ENCODE data around the gene BICDL2. TPM values are rescaled to one million over a fixed set of nuclear protein-coding genes. Genes with fewer than 3 reads are reported as not detected.
A peak's percentile ranks its signal among the peaks of the same experiment; 100 is the strongest.

The BICDL2 gene
- total and polyA plus RNA-seq, 5 donors from 2014 or later = not detected

DNA sequence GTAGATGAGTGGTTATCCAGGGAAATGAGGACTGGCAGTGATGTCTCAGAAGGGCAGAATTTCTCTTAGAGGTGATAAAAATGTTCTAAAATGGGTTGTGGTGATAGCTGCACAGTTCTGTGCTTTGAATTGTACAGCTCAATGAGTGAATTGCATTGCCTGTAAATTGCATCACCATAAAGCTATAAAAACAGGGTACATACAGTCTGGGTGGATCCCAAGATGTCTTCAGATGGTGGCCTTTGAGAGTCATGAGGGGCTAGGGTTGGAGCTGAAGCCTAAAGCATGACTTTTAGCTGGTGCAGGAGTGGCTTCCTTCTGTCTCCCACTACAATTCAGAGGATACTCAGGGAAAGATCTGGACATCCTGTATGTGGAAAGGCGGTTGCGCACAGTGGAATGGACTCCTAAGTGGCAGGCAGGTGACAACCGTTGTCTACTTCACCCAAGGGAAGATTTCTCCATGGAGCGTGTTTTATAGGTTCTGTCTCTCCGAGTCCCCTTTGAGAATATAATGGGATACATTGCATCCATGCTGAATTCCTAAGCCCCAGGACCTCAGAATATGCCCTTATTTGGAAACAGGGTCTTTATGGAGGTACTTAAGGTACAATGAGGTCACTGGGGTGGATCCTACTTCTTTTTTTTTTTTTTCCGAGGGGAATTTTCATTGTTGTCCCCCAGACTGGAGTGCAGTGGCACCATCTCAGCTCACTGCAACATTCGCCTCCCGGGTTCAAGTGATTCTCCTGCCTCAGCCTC, 27.1 kb upstream of the BICDL2 start:
- no peak for ATAC-seq (ENCODE audit: low read depth in 2 of 2)
- H3K36me3 Mint-ChIP-seq = peaks cover 22% of the 10 kb centered on the region

GRCh38 chr16:3062553-3062952, 25.8 kb upstream of the BICDL2 start:
- Histone ChIP-seq H3K9me3 (ENCODE audit: control insufficient read depth in 2 of 2, low read length in 2 of 2) (no peaks in the 10 kb centered on the region), H3K4me1 (ENCODE audit: control insufficient read depth, insufficient read depth, low read length, poor library complexity, severe bottlenecking) (peaks cover 64% of the 10 kb centered on the region), H3K27me3 (ENCODE audit: control insufficient read depth, insufficient read depth, low read length) (no peaks in the 10 kb centered on the region), H3K27ac (ENCODE audit: insufficient read depth, low read length, poor library complexity, severe bottlenecking) (peak overlapping the region; percentile 34), H3K4me3 (ENCODE audit: low read depth, low read length) (no peak overlapping the region), H3K36me3 (ENCODE audit: control insufficient read depth, insufficient read depth, low read length) (peaks cover 4% of the 10 kb centered on the region)
- Mint-ChIP-seq H3K4me3 (peak overlapping the region; percentile 2 to 100 (median 66)), H3K27me3 (no peaks in the 10 kb centered on the region), H3K4me1 (peaks cover 4 to 60% (median 28%) of the 10 kb centered on the region in 4 donors), H3K27ac (peak overlapping the region; percentile 11 to 99 (median 94)), H3K9me3 (peaks cover 0 to 2% (median 0%) of the 10 kb centered on the region in 7 donors), H3K36me3 (peaks cover 13% of the 10 kb centered on the region)
- no peak for ATAC-seq (ENCODE audit: low read depth in 2 of 2)
- no peak for DNase-seq

More for the DNA sequence above, 27.1 kb upstream of the BICDL2 start:
- no peak for DNase-seq
- Mint-ChIP-seq H3K27me3 (no peaks in the 10 kb centered on the region), H3K9me3 (peaks cover 0 to 2% (median 0%) of the 10 kb centered on the region in 7 donors), H3K4me3 (peak overlapping the region; percentile 99 to 100 (median 100)), H3K4me1 (peaks cover 4 to 64% (median 33%) of the 10 kb centered on the region in 4 donors), H3K27ac (peak overlapping the region; percentile 88 to 100 (median 99))
- H3K36me3 ChIP-seq (ENCODE audit: control insufficient read depth, insufficient read depth, low read length) = peaks cover 15% of the 10 kb centered on the region
- H3K27ac ChIP-seq (ENCODE audit: insufficient read depth, low read length, poor library complexity, severe bottlenecking) = peak overlapping the region; percentile 96
- no peaks in the 10 kb centered on the region for H3K9me3 ChIP-seq (ENCODE audit: control insufficient read depth in 2 of 2, low read length in 2 of 2)
- H3K27me3 ChIP-seq (ENCODE audit: control insufficient read depth, insufficient read depth, low read length) = no peaks in the 10 kb centered on the region
- H3K4me3 ChIP-seq (ENCODE audit: low read depth, low read length) = no peak overlapping the region
- H3K4me1 ChIP-seq (ENCODE audit: control insufficient read depth, insufficient read depth, low read length, poor library complexity, severe bottlenecking) = peaks cover 67% of the 10 kb centered on the region

- Histone ChIP-seq H3K27ac (ENCODE audit: insufficient read depth, low read length, poor library complexity, severe bottlenecking) (no peak overlapping the region), H3K4me3 (ENCODE audit: low read depth, low read length) (peak overlapping the region; percentile 48), H3K36me3 (ENCODE audit: control insufficient read depth, insufficient read depth, low read length) (no peaks in the 10 kb centered on the region), H3K27me3 (ENCODE audit: control insufficient read depth, insufficient read depth, low read length) (no peaks in the 10 kb centered on the region), H3K4me1 (ENCODE audit: control insufficient read depth, insufficient read depth, low read length, poor library complexity, severe bottlenecking) (peaks cover 58% of the 10 kb centered on the region), H3K9me3 (ENCODE audit: control insufficient read depth in 2 of 2, low read length in 2 of 2) (no peaks in the 10 kb centered on the region)
- Mint-ChIP-seq H3K27me3 (no peaks in the 10 kb centered on the region), H3K4me1 (peaks cover 4 to 64% (median 28%) of the 10 kb centered on the region in 4 donors), H3K4me3 (peak overlapping the region; percentile 86 to 97 (median 92)), H3K27ac (peak overlapping the region; percentile 87 to 97 (median 90)), H3K9me3 (peaks cover 0 to 2% (median 0%) of the 10 kb centered on the region in 7 donors), H3K36me3 (peaks cover 3% of the 10 kb centered on the region)
- ATAC-seq (ENCODE audit: low read depth in 2 of 2) = no peak
- DNase-seq = no peak
Measured at GRCh38 chr16:3060339-3061127, 23.8 kb upstream of the BICDL2 start.

GRCh38 chr16:3059723-3060242, 23.0 kb upstream of the BICDL2 start:
- Mint-ChIP-seq H3K4me3 (peak overlapping the region; percentile 86 to 97 (median 92)), H3K4me1 (peaks cover 4 to 64% (median 32%) of the 10 kb centered on the region in 4 donors), H3K9me3 (peaks cover 0 to 2% (median 0%) of the 10 kb centered on the region in 7 donors), H3K36me3 (peaks cover 5% of the 10 kb centered on the region), H3K27me3 (no peaks in the 10 kb centered on the region), H3K27ac (peak overlapping the region; percentile 87 to 97 (median 90))
- ATAC-seq (ENCODE audit: low read depth in 2 of 2) (no peak), DNase-seq (no peak)
- H3K9me3 ChIP-seq (ENCODE audit: control insufficient read depth in 2 of 2, low read length in 2 of 2) = no peaks in the 10 kb centered on the region
- H3K27me3 ChIP-seq (ENCODE audit: control insufficient read depth, insufficient read depth, low read length) = no peaks in the 10 kb centered on the region
- H3K4me3 ChIP-seq (ENCODE audit: low read depth, low read length) = peak overlapping the region; percentile 48
- no peaks in the 10 kb centered on the region for H3K36me3 ChIP-seq (ENCODE audit: control insufficient read depth, insufficient read depth, low read length)
- H3K4me1 ChIP-seq (ENCODE audit: control insufficient read depth, insufficient read depth, low read length, poor library complexity, severe bottlenecking) = peaks cover 58% of the 10 kb centered on the region
- H3K27ac ChIP-seq (ENCODE audit: insufficient read depth, low read length, poor library complexity, severe bottlenecking) = peak overlapping the region; percentile 79

DNA sequence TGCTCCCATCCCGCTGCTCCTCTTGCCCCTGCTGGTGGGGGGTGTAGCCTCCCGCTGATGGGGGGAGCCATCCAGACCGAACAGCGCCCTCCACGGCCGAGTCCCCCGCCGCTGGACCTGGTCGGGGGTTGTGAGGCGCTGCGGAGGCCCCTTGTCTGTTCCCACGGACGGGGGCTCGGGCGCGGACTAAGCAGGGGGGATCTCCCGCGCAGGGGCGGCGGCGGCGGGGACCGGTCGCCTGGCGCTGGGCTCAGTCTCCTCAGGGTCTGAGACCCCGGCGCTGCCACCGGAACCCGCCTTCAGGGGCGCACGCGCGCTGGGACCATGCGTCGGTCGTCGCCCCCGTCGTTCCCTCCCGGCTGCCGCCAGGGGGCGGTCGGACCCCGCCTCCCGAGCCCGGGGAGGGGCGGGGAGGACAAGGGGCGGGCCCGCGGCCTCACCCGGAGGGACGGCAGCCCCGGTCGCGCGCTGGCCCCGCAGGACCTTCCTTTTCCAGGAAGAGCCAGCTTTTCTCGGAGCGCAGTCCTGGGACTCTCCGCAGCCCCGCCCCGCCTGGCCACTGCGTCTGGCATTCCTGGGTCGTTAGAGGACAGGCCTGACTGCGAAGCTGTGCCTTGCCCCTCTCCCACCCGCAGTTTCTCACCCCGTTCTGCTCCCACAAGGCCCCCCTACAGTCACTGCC, 22.4 kb upstream of the BICDL2 start:
- peaks cover 7% of the 10 kb centered on the region for H3K36me3 Mint-ChIP-seq
- Histone ChIP-seq H3K4me1 (ENCODE audit: control insufficient read depth, insufficient read depth, low read length, poor library complexity, severe bottlenecking) (peaks cover 55% of the 10 kb centered on the region), H3K27me3 (ENCODE audit: control insufficient read depth, insufficient read depth, low read length) (no peaks in the 10 kb centered on the region), H3K4me3 (ENCODE audit: low read depth, low read length) (peak overlapping the region; percentile 48), H3K9me3 (ENCODE audit: control insufficient read depth in 2 of 2, low read length in 2 of 2) (no peaks in the 10 kb centered on the region), H3K27ac (ENCODE audit: insufficient read depth, low read length, poor library complexity, severe bottlenecking) (peak overlapping the region; percentile 79), H3K36me3 (ENCODE audit: control insufficient read depth, insufficient read depth, low read length) (no peaks in the 10 kb centered on the region)
- DNase-seq (peak; percentile 82 to 89 (median 87)), ATAC-seq (ENCODE audit: low read depth in 2 of 2) (peak; percentile 90)
- peak overlapping the region; percentile 88 to 97 (median 92) for H3K4me3 Mint-ChIP-seq
- H3K4me1 Mint-ChIP-seq = peaks cover 4 to 62% (median 31%) of the 10 kb centered on the region in 4 donors
- no peaks in the 10 kb centered on the region for H3K27me3 Mint-ChIP-seq
- H3K27ac Mint-ChIP-seq = peak overlapping the region; percentile 87 to 97 (median 90)
- H3K9me3 Mint-ChIP-seq = no peaks in the 10 kb centered on the region

- Mint-ChIP-seq H3K9me3 (no peaks in the 10 kb centered on the region), H3K27me3 (no peaks in the 10 kb centered on the region), H3K4me1 (peaks cover 4 to 61% (median 28%) of the 10 kb centered on the region in 4 donors), H3K36me3 (peaks cover 14% of the 10 kb centered on the region), H3K27ac (peak overlapping the region; percentile 54 to 87 (median 80)), H3K4me3 (peak overlapping the region; percentile 88 to 92 (median 92))
- peaks cover 47% of the 10 kb centered on the region for H3K4me1 ChIP-seq (ENCODE audit: control insufficient read depth, insufficient read depth, low read length, poor library complexity, severe bottlenecking)
- H3K27me3 ChIP-seq (ENCODE audit: control insufficient read depth, insufficient read depth, low read length) = no peaks in the 10 kb centered on the region
- peak overlapping the region; percentile 79 for H3K27ac ChIP-seq (ENCODE audit: insufficient read depth, low read length, poor library complexity, severe bottlenecking)
- DNase-seq = peak in 2 of 3 donors; percentile 40 to 77
- H3K4me3 ChIP-seq (ENCODE audit: low read depth, low read length) = no peak overlapping the region
- H3K9me3 ChIP-seq (ENCODE audit: control insufficient read depth in 2 of 2, low read length in 2 of 2) = no peaks in the 10 kb centered on the region
- ATAC-seq (ENCODE audit: low read depth in 2 of 2) = peak; percentile 35 to 42
- H3K36me3 ChIP-seq (ENCODE audit: control insufficient read depth, insufficient read depth, low read length) = no peaks in the 10 kb centered on the region
Measured at GRCh38 chr16:3058139-3059030, 21.6 kb upstream of the BICDL2 start.

Data from CD4-positive, CD25-positive, alpha-beta regulatory T cell (primary cell).